K562 (cell line): ENCODE measurements around the gene CORO2A. TPM values are rescaled to one million over a fixed set of nuclear protein-coding genes. Genes with fewer than 3 reads are reported as not detected.
A peak's percentile ranks its signal among the peaks of the same experiment; 100 is the strongest.
"Not testable (repeated sequence)": the region's sequence is repeated elsewhere in the genome, so short reads cannot be mapped to it uniquely, and the experiment has no call there.

Experiments used
- ARID1B ChIP-seq: fragments of 450-650 bp; IDR thresholded peaks from 2 replicates; pipeline ENCODE4 v1.6.1; 2016; ENCODE audit warnings: antibody characterized with exemption, mild to moderate bottlenecking, inconsistent platforms
- CBFA2T2 ChIP-seq: fragments of 450-650 bp; conservative IDR thresholded peaks from 2 replicates; pipeline ENCODE4 v1.6.1; 2017; ENCODE audit warnings: mild to moderate bottlenecking
- CBFA2T3 ChIP-seq: fragments of 450-650 bp; IDR thresholded peaks from 2 replicates; pipeline ENCODE4 v1.6.1; 2017
- CHAMP1 ChIP-seq: fragments of 450-650 bp; IDR thresholded peaks from 2 replicates; pipeline ENCODE4 v1.6.1; 2016; ENCODE audit warnings: mild to moderate bottlenecking
- CTBP1 ChIP-seq: fragments of 450-650 bp; IDR thresholded peaks from 2 replicates; pipeline ENCODE4 v1.6.1; 2016; ENCODE audit warnings: borderline replicate concordance
- EP300 ChIP-seq: IDR thresholded peaks from 2 replicates; pipeline ENCODE4 v1.6.1; 2012; ENCODE audit warnings: low read length, improper control_type of control experiment
- ETV6 ChIP-seq, 3 experiments: fragments of 150-350 bp in 1 of 3; sonication (generic) in 1 of 3; formaldehyde crosslinking in 1 of 3; IDR thresholded peaks; 2 replicates each; pipeline versions ENCODE4 v1.6.1 to v1.8.0; 2014 to 2022; ENCODE audit warnings: borderline replicate concordance in 2 of 3, low read depth in 2 of 3, antibody characterized with exemption in 1 of 3, low read length in 1 of 3, mild to moderate bottlenecking in 1 of 3, missing genetic modification reagents in 1 of 3
- HDAC2 ChIP-seq: fragments of 450-650 bp; IDR thresholded peaks from 2 replicates; pipeline ENCODE4 v1.6.1; 2016; ENCODE audit warnings: mild to moderate bottlenecking
- JUND ChIP-seq, 2 experiments: IDR thresholded peaks; 2 replicates in 1 of 2; 3 replicates in 1 of 2; pipeline ENCODE4 v1.6.1; 2011; ENCODE audit warnings: borderline replicate concordance in 2 of 2, low read depth in 2 of 2, low read length in 2 of 2, improper control_type of control experiment in 1 of 2, missing biosample characterization in 1 of 2, missing genetic modification characterization in 1 of 2, missing genetic modification reagents in 1 of 2
- KDM1A ChIP-seq, 2 experiments: fragments of 450-650 bp; IDR thresholded peaks; 2 replicates each; pipeline ENCODE4 v1.6.1; 2016; ENCODE audit warnings: mild to moderate bottlenecking in 2 of 2
- MTA3 ChIP-seq: fragments of 450-650 bp; formaldehyde crosslinking; IDR thresholded peaks from 2 replicates; pipeline ENCODE4 v1.6.1; 2017; ENCODE audit warnings: mild to moderate bottlenecking, borderline replicate concordance
- MYC ChIP-seq, 2 experiments: fragments of 250-450 bp in 1 of 2; sonication (Bioruptor Pico) in 1 of 2; IDR thresholded peaks; 2 replicates each; pipeline versions ENCODE4 v1.5.1 to v1.6.1; 2012 to 2021; ENCODE audit warnings: low read depth in 2 of 2, borderline replicate concordance in 1 of 2, improper control_type of control experiment in 1 of 2, low read length in 1 of 2, mild to moderate bottlenecking in 1 of 2, moderate library complexity in 1 of 2
- NCOR1 ChIP-seq: fragments of 450-650 bp; IDR thresholded peaks from 2 replicates; pipeline ENCODE4 v1.6.1; 2016; ENCODE audit warnings: mild to moderate bottlenecking, moderate library complexity
- PKNOX1 ChIP-seq: fragments of 450-650 bp; IDR thresholded peaks from 2 replicates; pipeline ENCODE4 v1.6.1; 2016
- POLR2AphosphoS5 ChIP-seq: IDR thresholded peaks from 2 replicates; pipeline ENCODE4 v1.6.1; 2011; ENCODE audit warnings: mild to moderate bottlenecking, low read depth, low read length, moderate library complexity; ENCODE audit not compliant: control insufficient read depth, insufficient read depth
- SMARCE1 ChIP-seq: fragments of 450-650 bp; IDR thresholded peaks from 2 replicates; pipeline ENCODE4 v1.7.1; 2016; ENCODE audit warnings: mild to moderate bottlenecking
- SP1 ChIP-seq: sonication (generic); formaldehyde crosslinking; IDR thresholded peaks from 2 replicates; pipeline ENCODE4 v1.8.1; 2022; ENCODE audit warnings: mild to moderate bottlenecking, missing genetic modification reagents
- TCF3 ChIP-seq: sonication (generic); formaldehyde crosslinking; IDR thresholded peaks from 2 replicates; pipeline ENCODE4 v1.4.0; 2020; ENCODE audit warnings: mild to moderate bottlenecking, missing genetic modification reagents
- TOE1 ChIP-seq, 2 experiments: fragments of 450-650 bp in 1 of 2; sonication (generic) in 1 of 2; formaldehyde crosslinking in 1 of 2; IDR thresholded peaks; 2 replicates each; pipeline versions ENCODE4 v1.7.1 to v1.8.0; 2016 to 2022; ENCODE audit warnings: borderline replicate concordance in 2 of 2, mild to moderate bottlenecking in 2 of 2, antibody characterized with exemption in 1 of 2, inconsistent platforms in 1 of 2, low read depth in 1 of 2, missing genetic modification reagents in 1 of 2, moderate library complexity in 1 of 2
- TRIM24 ChIP-seq, 2 experiments: fragments of 450-650 bp; IDR thresholded peaks; 2 replicates each; pipeline ENCODE4 v1.6.1; 2016
- polyA plus RNA-seq, 8 experiments: library from polyadenylated mRNA; depleted of rRNA in 4 of 8; stranded (reverse) in 5 of 8; unstranded in 3 of 8; fragments of >200 nt; fragmentation: Nextera tagmentation in 2 of 8; fragmentation: Illumina TruSeq in 1 of 8; extraction: Ambion mirVana in 2 of 8; extraction: Trizol in 1 of 8; gene quantifications; 2 replicates each; pipeline versions ENCODE4 v1.2.1 to v1.2.3, GENCODE V29; 2011 to 2014; ENCODE audit warnings: inconsistent platforms in 1 of 8, missing spikeins in 1 of 8
- total RNA-seq, 7 experiments: library from RNA; depleted of rRNA in 6 of 7; stranded (reverse); fragments of >200 nt in 6 of 7; fragmentation: Illumina TruSeq in 2 of 7; extraction: Trizol in 2 of 7; gene quantifications; 2 replicates each; pipeline versions ENCODE4 v1.2.1 to v1.2.3, GENCODE V29; 2011 to 2021; ENCODE audit warnings: low replicate concordance in 1 of 7

Gene CORO2A
- total and polyA plus RNA-seq, 9 of the 15 experiments (the other 6 are each of a cell fraction or from before 2014, with no cell fraction given), result 9.5 to 26.6 (median 18.0) TPM

- TF ChIP-seq NCOR1 (peak; percentile 78), SP1 (CRISPR knock-in tag) (peak; percentile 37; the same call in 1 of the 2 replicates), ETV6 (IDR thresholded peaks at IDR 0.05; ENCODE audit: borderline replicate concordance in 1 of 2, low read depth in 2 of 2, low read length in 1 of 2) (peak in 1 of 2 experiments; percentile 47; a peak in 1 of 4 replicates), JUND (IDR thresholded peaks at IDR 0.05; ENCODE audit: borderline replicate concordance, low read depth, low read length) (peak; percentile 38; the same call in 1 of the 2 replicates), TOE1 (IDR thresholded peaks at IDR 0.05; ENCODE audit: borderline replicate concordance) (peak; percentile 16; the same call in 1 of the 2 replicates), PKNOX1 (peak; percentile 47; the same call in 1 of the 2 replicates), TRIM24 (IDR thresholded peaks at IDR 0.05) (peak; percentile 68 to 81), MTA3 (peak; percentile 52; the same call in 1 of the 2 replicates), ARID1B (peak; percentile 91), MYC (IDR thresholded peaks at IDR 0.05; ENCODE audit: low read depth, low read length) (peak; percentile 40; the same call in 1 of the 2 replicates), CTBP1 (peak; percentile 52; the same call in 1 of the 2 replicates), EP300 (peak; percentile 89), SMARCE1 (peak; percentile 49; the same call in 1 of the 2 replicates), CBFA2T3 (peak; percentile 90), CBFA2T2 (peak; percentile 78), HDAC2 (peak; percentile 71; the same call in 1 of the 2 replicates), POLR2AphosphoS5 (peak; percentile 21; the same call in 1 of the 2 replicates), TCF3 (peak; percentile 85), CHAMP1 (peak; percentile 61), KDM1A (IDR thresholded peaks at IDR 0.05) (peak; percentile 84 to 86)
- not testable (repeated sequence) for TF ChIP-seq ETV6 (CRISPR knock-in tag; IDR thresholded peaks at IDR 0.05; ENCODE audit: borderline replicate concordance); JUND (tag; IDR thresholded peaks at IDR 0.05; ENCODE audit: borderline replicate concordance, low read depth, low read length); TOE1 (CRISPR knock-in tag; IDR thresholded peaks at IDR 0.05; ENCODE audit: borderline replicate concordance, low read depth); MYC (CRISPR knock-in tag; IDR thresholded peaks at IDR 0.05; ENCODE audit: borderline replicate concordance, low read depth)
These were observed 17.9 kb downstream of the CORO2A start (continued) for GRCh38 chr9:98174502-98174918.
